ENCODE measurements around the gene CDSN.

DNA sequence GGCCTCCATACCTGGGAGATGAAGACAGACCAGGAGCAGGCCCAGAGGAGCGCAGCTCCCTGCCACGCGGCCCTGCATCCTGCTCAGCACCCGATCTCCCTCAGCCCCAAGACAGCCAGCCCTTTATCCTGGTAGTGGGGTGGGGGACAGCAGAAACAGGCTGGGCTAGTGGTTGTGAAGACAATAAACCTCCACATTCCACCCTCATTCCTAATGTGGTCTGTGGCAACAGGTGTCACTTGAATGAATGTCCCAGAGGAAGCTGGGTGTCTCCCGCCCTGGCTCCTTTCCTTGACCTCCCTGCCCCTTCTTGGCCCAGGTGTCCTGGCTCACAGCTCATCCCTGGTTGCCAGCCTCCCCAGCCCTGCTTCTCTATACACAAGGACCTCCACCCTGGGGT lies 7.8 kb downstream of the CDSN start, which contains the start of gene C6orf15:
- TF ChIP-seq, protein P1, sequence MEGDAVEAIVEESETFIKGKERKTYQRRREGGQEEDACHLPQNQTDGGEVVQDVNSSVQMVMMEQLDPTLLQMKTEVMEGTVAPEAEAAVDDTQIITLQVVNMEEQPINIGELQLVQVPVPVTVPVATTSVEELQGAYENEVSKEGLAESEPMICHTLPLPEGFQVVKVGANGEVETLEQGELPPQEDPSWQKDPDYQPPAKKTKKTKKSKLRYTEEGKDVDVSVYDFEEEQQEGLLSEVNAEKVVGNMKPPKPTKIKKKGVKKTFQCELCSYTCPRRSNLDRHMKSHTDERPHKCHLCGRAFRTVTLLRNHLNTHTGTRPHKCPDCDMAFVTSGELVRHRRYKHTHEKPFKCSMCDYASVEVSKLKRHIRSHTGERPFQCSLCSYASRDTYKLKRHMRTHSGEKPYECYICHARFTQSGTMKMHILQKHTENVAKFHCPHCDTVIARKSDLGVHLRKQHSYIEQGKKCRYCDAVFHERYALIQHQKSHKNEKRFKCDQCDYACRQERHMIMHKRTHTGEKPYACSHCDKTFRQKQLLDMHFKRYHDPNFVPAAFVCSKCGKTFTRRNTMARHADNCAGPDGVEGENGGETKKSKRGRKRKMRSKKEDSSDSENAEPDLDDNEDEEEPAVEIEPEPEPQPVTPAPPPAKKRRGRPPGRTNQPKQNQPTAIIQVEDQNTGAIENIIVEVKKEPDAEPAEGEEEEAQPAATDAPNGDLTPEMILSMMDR (IDR thresholded peaks at IDR 0.05; ENCODE audit: low read depth, low read length), result no peak
- TF ChIP-seq EZH2phosphoT487 (IDR thresholded peaks at IDR 0.05; ENCODE audit: low read depth), result no peak

Data from OCI-LY3 (cell line).